ENCODE data around the gene MINDY4.

MINDY4 gene

DNA sequence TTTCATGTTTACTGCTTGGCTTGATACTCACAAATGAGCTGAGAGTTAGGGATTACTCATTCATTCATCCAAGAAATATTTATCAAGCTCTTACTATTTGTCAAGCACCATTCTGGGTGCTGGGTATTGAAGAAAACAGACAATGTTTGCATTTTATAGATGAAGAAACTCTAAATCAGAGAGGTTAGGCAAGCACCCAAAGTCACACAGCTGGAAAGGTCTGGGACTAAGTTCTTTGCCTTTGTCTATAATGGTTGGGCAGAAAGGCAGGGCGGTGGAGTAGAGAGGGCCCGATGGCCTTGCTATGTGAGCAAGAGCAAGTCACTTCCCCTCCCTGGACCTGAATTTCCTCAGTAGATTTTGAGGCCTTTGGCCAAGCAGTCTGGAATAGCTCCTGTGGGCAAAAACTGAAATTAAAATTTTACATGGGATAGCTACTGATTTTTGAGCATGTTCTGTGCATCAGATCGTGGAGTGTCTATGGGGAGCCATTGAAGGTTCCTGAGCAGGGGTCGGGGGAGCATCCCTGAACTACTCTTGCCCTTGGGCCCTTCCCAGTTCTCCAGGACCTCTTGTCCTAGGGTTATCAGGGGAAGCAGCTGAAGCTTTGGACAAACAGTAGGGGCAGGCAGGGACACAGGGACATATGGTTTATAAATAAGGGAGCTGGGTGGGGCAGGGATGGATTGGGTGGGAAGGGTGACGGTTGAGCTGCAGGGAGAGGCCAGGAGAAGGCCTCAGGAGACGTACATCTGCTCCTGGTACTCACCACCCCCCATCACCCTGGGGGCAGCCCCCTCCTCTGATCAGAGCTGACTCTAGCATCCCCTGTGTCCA lies 163.7 kb downstream of the MINDY4 start:
- DNase-seq: no peak

DNA sequence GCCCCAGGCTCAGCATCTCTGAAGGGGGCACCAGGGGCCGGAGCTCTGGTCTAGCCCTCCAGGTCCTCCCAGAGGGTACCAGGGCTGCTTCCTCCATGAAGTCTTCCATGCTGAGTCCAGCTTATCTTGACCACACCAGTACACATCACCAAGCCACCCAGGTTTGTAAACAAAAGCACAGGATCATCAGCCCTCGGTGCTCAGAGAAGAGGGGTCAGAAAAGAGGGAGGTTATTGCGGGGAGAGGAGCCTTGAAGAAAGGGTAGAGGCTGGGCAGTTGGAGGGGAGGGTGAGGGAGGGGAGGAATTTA lies 164.3 kb downstream of the MINDY4 start:
- no peak for DNase-seq

- DNase-seq: no peak
Measured at GRCh38 chr7:30936650-30937245, 165.5 kb downstream of the MINDY4 start.

- DNase-seq: no peak
Measured at GRCh38 chr7:30937416-30937815, 166.2 kb downstream of the MINDY4 start.

- peak; percentile 51 for DNase-seq
Measured at GRCh38 chr7:30938435-30939316, 167.5 kb downstream of the MINDY4 start.

DNA sequence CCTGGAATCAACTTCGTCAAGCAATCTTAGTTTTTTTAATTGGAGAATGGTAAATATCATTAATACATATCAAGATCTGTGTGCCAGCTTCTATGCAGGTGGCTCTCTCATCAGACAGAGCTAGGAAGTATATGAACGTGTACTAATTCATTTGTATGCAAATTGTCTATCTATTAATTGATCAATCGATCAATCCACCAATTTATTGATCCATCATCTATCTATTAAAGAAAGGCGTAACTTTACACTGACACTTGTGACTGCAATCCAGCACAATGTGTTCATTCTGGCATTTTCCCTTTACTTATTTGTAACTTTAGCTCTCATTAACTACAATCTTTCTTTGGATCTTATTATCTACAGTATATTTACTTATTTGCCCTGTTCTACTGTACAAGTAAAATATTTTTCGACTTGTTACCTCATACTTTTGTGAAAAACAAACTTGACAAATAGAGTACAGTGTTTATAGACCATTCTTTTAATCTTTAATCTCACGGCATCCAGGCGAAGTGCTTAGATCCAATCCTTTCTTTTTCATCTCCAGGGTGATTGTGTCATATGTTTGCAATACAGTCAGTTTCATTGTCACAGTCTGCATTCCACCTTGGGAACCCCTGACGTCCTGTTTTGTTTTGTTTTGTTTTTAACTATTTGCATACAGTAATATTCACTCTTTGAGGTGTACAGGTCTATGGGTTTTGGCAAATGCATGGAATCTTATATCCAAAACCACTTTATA lies 170.5 kb downstream of the MINDY4 start:
- no peak for DNase-seq
